22Rv1 (cell line): ENCODE data around the gene AACS.

Experiments
- ZFX ChIP-seq: fragments of 450-650 bp; IDR thresholded peaks from 2 replicates; pipeline ENCODE4 v1.6.1; 2017; ENCODE audit warnings: antibody characterized with exemption, borderline replicate concordance
- TF ChIP-seq, protein P1 (sequence below): fragments of 450-650 bp; IDR thresholded peaks from 2 replicates; pipeline ENCODE4 v1.5.1; 2017; ENCODE audit warnings: mild to moderate bottlenecking

DNA sequence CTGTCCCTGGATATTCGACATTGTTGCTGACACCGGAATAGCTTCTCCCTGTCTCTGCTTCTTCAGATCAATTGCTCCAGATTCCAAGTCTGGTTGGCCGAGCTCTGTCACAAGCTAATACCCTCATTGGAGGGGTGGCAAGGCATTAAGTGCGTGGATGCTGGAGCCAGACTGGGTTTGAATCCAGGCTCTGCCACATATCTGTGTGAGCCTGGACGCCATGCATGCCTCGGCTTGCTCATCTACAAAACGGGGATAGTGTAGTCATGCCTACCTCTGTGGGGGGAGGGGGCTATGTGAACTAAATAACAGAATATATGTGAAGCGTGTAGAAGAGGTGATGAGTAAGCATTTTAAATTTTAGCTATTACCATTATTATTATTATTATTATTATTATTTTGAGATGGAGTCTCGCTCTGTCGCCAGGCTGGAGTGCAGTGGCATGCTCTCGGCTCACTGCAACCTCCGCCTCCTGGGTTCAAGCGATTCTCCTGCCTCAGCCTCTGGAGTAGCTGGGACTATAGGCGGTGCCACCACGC lies 97.3 kb downstream of the AACS start:
- TF ChIP-seq, protein P1, sequence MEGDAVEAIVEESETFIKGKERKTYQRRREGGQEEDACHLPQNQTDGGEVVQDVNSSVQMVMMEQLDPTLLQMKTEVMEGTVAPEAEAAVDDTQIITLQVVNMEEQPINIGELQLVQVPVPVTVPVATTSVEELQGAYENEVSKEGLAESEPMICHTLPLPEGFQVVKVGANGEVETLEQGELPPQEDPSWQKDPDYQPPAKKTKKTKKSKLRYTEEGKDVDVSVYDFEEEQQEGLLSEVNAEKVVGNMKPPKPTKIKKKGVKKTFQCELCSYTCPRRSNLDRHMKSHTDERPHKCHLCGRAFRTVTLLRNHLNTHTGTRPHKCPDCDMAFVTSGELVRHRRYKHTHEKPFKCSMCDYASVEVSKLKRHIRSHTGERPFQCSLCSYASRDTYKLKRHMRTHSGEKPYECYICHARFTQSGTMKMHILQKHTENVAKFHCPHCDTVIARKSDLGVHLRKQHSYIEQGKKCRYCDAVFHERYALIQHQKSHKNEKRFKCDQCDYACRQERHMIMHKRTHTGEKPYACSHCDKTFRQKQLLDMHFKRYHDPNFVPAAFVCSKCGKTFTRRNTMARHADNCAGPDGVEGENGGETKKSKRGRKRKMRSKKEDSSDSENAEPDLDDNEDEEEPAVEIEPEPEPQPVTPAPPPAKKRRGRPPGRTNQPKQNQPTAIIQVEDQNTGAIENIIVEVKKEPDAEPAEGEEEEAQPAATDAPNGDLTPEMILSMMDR: no peak
- no peak for TF ChIP-seq ZFX
